Measurements from ENCODE around the gene MRPS33.
A peak's percentile ranks its signal among the peaks of the same experiment; 100 is the strongest.
"Not testable (repeated sequence)": the region's sequence is repeated elsewhere in the genome, so short reads cannot be mapped to it uniquely, and the experiment has no call there.

MRPS33 gene

DNA sequence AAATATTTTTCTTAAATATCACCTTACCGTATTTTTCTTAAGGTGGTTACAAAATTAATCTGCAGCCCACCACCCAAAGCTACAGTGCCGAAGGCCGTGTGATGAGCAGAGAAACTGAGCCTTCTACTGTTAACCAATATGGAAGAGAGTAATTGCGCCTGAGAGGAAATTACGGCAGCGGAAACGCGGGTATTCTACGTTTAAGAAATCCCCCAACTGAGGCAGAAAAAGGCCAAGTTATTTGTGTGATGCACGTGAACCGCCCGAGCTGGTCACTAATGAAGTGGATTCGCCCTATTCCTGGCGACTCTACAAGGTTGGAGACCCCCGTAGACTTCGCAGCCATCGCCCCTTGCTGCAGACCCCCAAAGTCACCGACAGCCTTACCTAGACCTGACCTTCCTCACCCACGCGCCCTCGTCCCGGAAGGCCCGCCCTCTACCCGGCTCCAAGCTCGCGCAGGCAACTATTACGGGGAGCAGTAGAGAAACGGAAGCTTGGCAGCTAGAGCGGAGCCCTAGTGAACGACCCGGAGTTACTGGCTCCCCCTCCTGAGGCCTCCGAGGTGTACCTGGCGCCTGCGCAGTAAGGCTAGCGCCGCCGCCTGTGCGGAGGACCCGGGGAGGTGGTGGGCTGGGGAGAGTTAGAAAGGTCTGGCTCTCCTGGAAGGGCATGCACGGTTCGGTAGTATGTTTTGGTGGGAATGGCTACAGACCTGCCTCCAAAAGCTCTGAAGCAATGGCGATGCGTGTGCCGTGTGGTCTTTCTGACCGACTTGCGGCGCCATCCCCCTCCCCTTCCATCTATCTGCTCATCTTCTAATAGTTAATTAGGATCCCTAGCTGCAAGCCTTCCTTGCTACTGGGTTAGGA, at the start of gene MRPS33:
Gene MRPS33 (minus strand): TSS at position 429 of the 872 bp plus-strand sequence. CDS start 4,319 bp downstream, outside the sequence.
- DNase-seq (ENCODE audit: low spot score) = peak; percentile 91

DNA sequence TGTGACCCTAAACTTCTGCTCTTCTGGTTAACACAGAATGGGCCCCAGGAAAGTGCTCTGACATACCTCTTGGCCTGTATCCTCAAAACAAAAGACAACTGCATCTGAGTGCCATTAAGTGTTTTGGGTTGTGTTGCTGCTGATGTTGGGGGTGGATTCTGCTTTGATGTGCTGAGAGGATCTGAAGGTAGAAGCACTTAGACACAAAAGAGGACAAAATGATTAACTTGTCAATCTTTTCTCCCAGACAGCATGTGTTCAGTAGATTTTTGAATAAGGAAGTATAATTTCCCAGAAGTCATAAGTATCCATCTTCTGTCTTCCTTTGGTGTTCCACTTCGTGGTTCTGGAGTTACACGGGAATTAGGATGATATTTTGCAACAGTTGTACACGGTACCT, 43.0 kb upstream of the MRPS33 start:
- DNase-seq (ENCODE audit: low spot score) = no peak

DNA sequence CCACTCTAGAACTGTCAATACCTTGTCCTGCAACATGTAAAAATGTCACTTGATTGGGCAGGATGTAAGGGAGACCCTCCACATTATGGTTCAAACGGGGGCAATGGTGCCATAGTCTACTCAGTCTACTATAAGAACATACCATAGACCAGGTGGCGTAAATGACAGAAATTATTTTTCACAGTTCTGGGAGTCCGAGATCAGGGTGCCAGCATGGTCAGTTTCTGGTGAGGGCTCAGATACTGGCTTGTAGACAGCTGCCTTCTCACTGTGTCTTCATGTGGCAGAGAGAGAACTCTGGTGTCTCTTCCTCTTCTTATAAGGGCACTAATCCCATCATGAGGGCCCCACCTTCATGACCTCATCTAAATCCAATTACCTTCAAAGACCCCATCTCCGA, 40.4 kb upstream of the MRPS33 start:
- DNase-seq (ENCODE audit: low spot score) = no peak

DNA sequence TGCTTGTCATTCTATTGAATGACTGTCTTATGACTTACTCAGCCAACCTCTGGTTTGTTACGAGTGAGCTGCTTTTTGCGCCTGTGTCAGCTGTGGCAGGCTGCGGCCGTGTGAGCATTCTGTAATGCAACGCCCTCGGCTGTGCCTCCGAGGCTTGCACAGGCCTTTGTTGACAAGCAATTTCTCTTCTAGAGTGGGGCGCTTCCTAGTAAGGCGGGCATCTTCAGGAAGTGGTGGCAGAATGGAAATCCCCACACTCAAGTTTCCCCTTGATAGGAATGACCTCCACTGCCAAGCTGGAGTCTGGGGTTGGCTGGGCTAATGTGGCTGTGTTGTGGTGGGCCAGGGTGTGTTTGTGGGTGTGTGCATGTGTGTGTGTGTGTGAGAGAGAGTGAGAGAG, 38.9 kb upstream of the MRPS33 start:
- DNase-seq (ENCODE audit: low spot score) = no peak

DNA sequence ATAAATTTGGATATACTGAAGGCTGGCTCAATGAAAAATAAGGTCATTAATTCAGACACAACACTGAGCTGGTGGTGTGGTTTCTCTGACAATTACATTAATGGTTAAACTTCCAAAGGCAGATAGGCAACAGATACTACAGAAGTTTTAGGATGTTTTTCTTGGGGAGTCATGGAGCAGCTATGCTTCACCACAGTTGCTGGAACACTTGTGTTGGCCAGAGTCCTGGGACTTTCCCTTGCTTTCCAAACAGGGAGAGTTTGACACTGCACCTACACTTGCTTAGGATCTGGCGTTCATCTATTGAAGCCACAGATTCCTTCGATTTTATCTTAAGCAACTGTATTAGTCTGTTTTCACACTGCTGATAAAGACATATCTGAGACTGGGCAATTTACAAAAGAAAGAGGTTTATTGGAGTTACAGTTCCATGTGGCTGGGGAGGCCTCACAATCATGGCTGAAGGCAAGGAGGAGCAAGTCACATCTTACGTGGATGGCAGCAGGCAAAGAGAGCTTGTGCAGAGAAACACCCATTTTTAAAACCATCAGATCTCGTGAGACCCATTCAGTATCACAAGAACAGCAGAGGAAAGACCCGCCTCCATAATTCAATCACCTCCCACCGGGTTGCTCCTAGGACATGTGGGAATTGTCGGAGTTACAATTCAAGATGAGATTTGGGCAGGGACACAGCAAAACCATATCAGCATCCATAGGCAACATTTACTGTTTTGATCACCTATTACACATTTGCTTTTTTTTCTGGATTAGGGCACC, 31.3 kb upstream of the MRPS33 start:
- DNase-seq (ENCODE audit: low spot score) = no peak

DNA sequence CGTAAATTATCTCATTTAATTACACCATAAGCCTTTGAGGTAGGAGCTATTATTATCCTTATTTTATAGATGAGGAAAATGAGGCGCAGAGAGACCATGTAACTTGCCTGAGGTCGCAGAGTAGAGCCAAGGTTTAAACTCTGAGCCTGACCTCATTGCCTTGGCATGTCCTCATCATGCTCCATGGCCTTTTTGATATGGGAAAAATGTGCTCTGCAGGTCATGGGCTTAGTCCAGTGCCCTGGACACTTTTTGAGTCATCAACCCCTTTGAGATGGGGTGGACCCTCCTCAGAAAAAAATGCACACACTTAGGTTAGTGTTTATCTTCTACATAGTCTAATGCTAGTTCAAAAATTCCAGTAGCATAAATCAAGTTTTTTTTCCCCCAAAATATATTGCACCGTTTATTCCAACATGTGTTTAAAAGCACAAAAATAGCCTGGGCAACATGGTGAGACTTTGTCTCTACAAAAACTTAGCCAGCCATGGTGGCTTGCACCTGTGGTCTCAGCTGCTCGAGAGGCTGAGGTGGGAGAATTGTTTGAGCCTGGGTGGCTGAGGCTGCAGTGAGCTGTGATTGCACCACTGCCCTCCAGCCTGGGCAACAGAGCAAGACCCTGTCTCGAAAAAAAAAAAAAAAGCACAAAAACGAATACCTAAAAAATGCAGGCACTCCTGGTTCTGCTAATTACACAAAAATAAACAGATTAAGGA, 30.5 kb upstream of the MRPS33 start:
- DNase-seq (ENCODE audit: low spot score) = no peak

DNA sequence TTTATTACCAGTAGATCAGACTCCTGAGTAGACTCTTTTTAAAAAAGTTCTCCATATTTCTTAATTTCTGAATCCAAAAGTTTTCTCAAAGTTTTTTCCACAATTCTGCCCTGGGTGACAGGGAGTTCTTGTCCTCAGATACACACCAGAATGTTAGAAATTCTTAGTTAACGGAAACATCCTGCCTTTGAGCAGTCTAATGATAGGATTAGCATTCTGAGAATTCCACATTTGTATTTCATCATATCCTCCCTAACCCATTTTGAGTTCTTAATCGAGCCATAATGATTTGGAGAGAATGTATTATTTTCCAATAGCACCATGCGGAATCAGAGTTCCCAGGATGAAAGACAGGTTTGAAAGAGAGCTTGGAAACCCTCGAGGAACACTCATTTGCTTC, 28.9 kb upstream of the MRPS33 start:
- DNase-seq (ENCODE audit: low spot score) = no peak

DNA sequence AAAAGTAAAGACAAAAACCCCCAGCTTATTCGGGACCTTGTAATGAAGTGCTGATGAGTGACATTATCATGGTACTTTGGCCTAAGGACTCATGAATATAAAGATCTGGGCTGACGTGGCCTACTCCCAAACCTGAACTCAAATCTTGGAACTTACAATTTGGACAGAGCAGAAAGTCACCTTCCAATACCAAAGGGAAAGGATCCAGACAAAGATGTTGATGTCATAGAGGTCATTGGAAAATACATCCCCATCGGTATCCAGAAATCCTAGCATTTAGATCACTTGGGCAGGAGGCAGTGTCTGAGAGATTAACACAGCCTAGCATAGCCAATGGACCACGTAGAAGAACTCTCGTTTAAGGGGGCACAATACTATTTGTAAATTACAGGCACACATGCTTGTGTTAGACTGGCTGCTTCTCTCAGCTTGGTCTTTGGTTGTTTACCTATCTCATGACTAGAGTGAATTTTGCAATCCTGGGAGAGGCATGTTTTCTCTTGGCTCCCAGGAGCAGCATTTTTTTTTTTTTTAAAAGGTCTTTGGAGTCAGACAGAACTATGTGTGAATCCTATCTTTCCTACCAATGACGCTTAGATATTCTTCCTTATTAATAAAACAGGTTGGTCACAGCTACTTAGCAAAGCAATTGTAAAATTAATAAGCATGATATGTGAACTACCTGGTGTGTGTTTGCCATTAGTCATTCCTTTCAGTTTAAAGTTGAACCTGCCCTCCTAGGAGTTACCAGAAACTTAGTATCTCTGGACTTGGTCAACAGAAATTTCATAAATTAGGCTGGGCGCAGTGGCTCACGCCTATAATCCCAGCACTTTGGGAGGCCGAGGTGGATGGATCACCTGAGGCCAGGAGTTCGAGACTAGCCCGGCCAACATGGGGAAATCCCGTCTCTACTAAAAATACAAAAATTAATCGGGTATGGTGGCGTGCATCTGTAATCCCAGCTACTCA, 27.8 kb upstream of the MRPS33 start:
- no peak for DNase-seq (ENCODE audit: low spot score)

DNA sequence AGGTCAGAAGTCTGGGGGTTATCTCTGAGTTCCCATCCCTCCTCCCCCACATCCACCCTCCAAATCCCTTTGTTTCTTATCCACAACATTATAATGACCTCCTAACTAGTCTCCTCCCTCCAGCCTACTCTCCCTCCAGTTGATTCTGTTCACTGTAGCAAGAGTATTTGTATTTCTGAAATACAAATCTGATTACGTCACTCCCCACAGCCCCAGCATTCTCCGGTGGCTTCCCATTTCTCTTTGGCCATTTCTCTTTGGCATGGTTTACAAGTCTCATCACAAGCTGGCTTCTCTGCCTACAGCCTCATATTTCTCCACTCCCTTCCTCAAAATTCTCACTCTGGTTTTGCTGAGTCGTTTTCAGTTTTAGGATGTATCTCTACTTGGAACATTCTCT, 24.6 kb upstream of the MRPS33 start:
- DNase-seq (ENCODE audit: low spot score) = no peak

DNA sequence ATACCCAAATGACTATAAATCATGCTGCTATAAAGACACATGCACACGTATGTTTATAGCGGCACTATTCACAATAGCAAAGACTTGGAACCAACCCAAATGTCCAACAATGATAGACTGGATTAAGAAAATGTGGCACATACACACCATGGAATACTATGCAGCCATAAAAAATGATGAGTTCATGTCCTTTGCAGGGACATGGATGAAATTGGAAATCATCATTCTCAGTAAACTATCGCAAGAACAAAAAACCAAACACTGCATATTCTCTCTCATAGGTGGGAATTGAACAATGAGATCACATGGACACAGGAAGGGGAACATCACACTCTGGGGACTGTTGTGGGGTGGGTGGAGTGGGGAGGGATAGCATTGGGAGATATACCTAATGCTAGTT, 23.3 kb upstream of the MRPS33 start:
- DNase-seq (ENCODE audit: low spot score) = not testable (repeated sequence)

DNA sequence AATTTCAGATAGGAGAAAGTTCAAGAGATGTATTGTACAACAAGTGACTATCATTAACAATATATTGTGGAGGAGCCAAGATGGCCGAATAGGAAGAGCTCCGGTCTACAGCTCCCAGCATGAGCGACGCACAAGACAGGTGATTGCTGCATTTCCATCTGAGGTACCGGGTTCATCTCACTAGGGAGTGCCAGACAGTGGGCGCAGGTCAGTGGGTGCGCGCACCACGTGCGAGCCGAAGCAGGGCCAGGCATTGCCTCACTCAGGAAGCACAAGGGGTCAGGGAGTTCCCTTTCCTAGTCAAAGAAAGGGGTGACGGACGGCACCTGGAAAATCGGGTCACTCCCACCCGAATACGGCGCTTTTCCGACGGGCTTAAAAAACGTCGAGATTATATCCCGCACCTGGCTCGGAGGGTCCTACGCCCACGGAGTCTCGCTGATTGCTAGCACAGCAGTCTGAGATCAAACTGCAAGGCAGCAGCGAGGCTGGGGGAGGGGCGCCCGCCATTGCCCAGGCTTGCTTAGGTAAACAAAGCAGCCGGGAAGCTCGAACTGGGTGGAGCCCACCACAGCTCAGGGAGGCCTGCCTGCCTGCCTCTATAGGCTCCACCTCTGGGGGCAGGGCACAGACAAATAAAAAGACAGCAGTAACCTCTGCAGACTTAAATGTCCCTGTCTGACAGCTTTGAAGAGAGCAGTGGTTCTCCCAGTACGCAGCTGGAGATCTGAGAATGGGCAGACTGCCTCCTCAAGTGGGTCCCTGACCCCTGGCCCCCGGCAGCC, 18.0 kb upstream of the MRPS33 start:
- DNase-seq (ENCODE audit: low spot score) = not testable (repeated sequence)

DNA sequence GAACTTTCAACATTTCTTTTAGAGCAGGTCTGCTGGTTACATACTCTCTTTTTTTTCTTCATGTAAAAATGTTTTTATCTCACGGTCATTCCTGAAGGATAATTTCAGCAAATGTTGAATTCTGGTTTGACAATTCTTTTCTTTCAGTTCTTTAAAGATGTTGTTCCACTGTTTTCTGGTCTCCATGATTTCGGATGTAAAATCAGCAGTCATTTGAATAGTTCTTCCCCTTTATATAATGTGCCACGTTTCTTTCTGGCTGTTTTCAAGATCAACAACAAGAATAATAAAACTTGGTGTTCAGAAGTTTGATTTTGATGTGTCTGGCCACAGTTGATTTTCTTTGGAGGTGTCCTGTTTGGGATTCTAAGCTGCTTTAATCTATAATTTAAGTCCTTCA, 14.0 kb upstream of the MRPS33 start:
- DNase-seq (ENCODE audit: low spot score) = no peak

DNA sequence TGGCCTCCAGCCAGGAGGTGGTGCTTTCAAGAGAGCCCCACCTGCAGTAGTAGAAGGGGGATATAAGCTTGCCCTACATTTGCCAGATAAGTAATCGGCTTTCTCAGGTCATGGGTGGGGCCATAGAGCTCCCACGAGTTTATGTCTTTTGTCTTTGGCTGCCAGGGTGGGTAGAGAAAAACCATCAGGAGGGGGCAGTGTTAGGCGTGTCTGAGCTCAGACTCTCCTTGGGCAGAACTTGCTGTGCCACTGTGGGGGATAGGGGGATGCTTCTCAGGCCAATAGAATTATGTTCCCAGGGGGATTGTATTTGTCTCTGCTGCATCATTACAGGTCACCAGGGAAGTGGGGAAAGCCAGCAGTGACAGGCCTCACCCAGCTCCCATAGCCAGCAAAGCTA, 12.3 kb upstream of the MRPS33 start:
- no peak for DNase-seq (ENCODE audit: low spot score)

DNA sequence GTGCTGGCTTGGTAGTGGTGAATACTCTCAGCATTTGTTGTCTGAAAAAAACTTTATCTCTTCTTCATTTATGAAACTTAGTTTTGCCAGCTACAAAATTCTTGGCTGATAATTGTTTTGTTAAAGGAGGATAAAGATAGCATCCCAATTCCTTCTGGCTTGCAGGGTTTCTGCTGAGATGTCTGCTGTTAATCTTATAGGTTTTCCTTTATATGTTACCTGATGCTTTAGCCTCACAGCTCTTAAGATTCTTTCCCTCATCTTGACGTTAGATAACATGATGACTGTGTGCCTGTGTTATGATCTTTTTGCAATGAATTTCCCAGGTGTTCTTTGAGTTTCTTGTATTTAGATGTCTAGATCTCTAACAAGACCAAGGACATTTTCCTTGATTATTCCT, 9.9 kb upstream of the MRPS33 start:
- DNase-seq (ENCODE audit: low spot score) = no peak

DNA sequence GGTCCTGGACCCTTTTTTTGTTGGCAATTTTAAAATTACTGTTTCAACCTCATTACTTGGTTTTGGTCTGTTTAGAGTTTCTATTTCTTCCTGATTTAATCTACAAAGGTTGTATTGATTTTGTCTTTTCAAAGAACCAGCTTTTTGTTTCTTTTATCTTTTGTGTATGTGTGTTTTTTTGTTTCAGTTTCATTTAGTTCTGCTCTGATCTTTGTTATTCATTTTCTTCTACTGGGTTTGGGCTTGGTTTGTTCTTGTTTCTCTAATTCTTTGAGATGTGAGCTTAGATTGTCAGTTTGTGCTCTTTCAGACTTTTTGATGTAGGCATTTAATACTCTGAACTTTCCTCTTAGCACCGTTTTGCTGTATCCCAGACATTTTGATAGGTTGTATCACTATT, 8.5 kb upstream of the MRPS33 start:
- no peak for DNase-seq (ENCODE audit: low spot score)

DNA sequence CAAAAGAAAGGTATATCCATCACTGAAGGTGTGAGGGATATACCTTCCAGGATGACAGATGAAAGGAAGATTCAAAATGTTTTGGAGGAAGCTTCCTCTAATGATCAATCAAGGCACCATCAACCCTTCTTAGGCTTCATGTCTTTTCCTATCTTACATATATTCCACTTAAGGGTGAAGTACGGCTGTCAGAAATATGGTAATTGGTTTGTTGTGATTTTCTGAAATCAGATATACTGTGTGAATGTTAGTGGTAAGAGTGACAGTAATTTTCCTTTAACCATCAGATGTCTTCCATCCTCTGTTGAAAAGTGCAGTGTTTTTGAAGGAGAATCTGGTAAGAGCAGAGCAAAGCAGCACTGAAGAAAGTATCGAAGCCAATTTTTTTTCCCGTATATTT, 2.8 kb upstream of the MRPS33 start:
- no peak for DNase-seq (ENCODE audit: low spot score)

DNA sequence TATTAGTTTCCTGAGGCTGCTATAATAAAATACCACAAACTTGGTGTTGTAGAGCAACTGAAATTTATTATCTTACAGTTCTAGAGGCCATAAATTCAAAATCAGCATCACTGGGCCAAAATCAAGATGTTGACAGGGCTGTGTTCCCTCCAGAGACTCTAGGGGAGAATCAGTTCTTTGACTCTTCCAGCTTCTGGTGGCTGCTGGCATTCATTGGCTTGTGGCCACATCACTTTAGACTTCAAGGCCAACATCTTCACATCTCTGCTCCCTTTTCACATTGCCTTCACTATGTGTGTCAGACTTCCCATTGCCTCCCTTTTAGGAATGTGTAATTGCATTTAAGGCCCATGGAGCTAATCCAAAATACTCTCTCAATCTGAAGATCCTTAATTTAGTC, 1.6 kb upstream of the MRPS33 start:
- DNase-seq (ENCODE audit: low spot score) = no peak

DNA sequence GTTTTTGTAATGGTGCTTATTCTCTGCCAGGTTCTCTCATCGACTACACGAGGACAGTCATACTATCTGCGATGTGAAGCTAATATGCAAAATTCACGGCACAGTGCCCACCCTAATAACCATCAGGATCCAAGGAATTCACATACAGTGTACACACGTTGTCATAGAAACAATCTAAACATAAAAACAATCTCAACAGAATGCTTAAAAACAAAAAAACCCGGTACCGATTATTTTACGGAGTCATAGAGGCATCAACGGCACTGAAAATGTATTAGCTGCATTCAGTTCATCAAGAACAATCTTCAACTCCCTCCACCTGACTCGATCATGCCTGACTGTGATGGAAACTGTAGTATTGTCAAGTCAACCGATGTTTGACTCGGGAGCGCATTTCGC, 628 bp downstream of the MRPS33 start:
- peak; percentile 3 for DNase-seq (ENCODE audit: low spot score)

DNA sequence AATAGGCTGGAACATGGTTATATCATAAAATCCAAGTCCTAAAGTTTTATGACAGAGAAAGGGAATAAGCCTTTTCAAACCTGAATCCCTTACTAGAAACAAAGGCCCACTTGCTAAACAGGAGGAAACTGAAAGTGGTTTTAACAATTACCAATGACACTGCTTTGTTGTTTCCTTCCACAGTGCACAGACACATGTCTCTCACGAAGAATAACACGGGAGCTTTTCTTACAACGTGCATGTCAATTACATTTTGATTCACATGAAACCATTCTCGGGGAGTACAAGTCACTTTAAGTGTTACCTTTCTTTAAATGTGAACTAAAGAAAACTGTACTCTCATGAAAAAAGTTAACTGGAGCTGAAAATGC, 1.4 kb downstream of the MRPS33 start:
- no peak for DNase-seq (ENCODE audit: low spot score)

DNA sequence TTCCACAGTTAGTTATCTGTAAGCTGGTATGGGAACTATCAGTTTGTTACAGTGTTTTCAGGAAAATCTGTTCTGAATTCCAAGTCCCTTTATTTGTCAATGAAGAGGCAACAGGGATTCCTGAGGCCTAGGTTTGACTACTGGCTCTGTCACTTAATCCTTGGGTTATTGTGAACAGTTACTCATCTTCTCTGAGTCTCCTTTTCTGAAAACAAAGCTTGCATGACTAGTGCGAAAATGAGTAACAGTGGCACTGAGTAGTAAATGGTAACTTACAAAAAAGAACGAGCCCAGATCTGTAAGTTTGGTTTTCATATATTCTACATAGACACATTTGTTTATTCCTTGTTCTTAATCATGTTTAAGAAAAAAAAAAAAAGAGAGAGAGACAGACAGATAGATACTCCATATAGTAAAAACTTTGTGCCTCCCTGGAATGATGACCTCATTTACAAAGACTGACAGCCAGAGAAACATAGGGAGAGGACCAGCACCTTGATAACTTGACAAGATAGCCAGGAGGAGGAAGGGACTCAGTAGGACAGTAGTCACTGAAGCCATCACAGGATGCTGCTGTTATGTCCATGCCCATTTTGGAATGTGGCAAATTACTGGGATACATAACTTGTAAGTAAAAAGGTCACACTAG, 1.9 kb downstream of the MRPS33 start:
- DNase-seq (ENCODE audit: low spot score) = no peak

Measured in kidney capillary endothelial cell (primary cell).